Ishikawa (cell line): ENCODE data around the gene BMS1.

ENCODE experiments used
- CEBPB ChIP-seq: IDR thresholded peaks from 2 replicates; pipeline ENCODE4 v1.6.1; 2012
- CREB1 ChIP-seq: IDR thresholded peaks from 2 replicates; pipeline ENCODE4 v1.6.1; 2012; ENCODE audit warnings: low read depth
- EGR1 ChIP-seq: IDR thresholded peaks from 2 replicates; pipeline ENCODE4 v1.6.1; 2012
- EP300 ChIP-seq: IDR thresholded peaks from 2 replicates; pipeline ENCODE4 v1.6.1; 2012; ENCODE audit warnings: borderline replicate concordance
- FOXM1 ChIP-seq: IDR thresholded peaks from 2 replicates; pipeline ENCODE4 v1.6.1; 2012; ENCODE audit warnings: low read depth, borderline replicate concordance
- NFIC ChIP-seq: IDR thresholded peaks from 2 replicates; pipeline ENCODE4 v1.6.1; 2012
- RAD21 ChIP-seq: IDR thresholded peaks from 2 replicates; pipeline ENCODE4 v1.6.1; 2012; ENCODE audit warnings: low read depth
- TAF1 ChIP-seq: IDR thresholded peaks from 2 replicates; pipeline ENCODE4 v1.6.1; 2012; ENCODE audit warnings: low read depth, mild to moderate bottlenecking
- TCF12 ChIP-seq: IDR thresholded peaks from 2 replicates; pipeline ENCODE4 v1.6.1; 2012; ENCODE audit warnings: low read depth
- TEAD4 ChIP-seq: IDR thresholded peaks from 2 replicates; pipeline ENCODE4 v1.6.1; 2012
- YY1 ChIP-seq: IDR thresholded peaks from 2 replicates; pipeline ENCODE4 v1.6.1; 2012; ENCODE audit warnings: low read depth
- ZBTB7A ChIP-seq: IDR thresholded peaks from 2 replicates; pipeline ENCODE4 v1.6.1; 2012; ENCODE audit warnings: low read depth
- TF ChIP-seq, protein P1 (sequence below): IDR thresholded peaks from 2 replicates; pipeline ENCODE4 v1.6.1; 2012; ENCODE audit warnings: low read depth, mild to moderate bottlenecking
- TF ChIP-seq, protein P2 (sequence below): IDR thresholded peaks from 2 replicates; pipeline ENCODE4 v1.6.1; 2012
- TF ChIP-seq, protein P3 (sequence below): IDR thresholded peaks from 2 replicates; pipeline ENCODE4 v1.6.1; 2012

The BMS1 gene

DNA sequence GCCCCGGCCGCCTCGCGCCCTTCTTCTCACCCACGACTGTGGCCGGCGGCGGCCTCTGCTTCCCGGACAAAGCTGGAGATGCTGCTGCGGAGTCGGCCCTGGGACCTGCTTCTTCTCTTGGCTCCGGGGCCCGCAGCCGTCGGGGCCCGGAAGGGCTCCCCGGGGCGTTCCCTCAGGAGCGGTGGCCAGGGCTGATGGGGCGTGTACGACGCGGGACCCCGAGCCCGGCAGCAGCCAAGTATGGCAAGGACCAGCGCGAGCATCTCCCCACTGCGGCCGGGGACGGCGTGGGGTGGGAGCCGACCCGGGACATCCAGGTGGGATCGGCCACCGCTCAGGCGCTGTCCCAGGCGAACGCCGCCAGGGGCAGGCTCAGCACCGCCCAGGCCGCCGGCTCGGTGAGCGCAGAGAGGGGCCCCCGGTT, 27.6 kb upstream of the BMS1 start:
- TF ChIP-seq RAD21 (no peak), TEAD4 (no peak), CEBPB (no peak), TAF1 (no peak), TCF12 (no peak), NFIC (no peak), CREB1 (no peak), EGR1 (no peak), ZBTB7A (no peak), YY1 (no peak), EP300 (no peak), FOXM1 (no peak)
- TF ChIP-seq, protein P1, sequence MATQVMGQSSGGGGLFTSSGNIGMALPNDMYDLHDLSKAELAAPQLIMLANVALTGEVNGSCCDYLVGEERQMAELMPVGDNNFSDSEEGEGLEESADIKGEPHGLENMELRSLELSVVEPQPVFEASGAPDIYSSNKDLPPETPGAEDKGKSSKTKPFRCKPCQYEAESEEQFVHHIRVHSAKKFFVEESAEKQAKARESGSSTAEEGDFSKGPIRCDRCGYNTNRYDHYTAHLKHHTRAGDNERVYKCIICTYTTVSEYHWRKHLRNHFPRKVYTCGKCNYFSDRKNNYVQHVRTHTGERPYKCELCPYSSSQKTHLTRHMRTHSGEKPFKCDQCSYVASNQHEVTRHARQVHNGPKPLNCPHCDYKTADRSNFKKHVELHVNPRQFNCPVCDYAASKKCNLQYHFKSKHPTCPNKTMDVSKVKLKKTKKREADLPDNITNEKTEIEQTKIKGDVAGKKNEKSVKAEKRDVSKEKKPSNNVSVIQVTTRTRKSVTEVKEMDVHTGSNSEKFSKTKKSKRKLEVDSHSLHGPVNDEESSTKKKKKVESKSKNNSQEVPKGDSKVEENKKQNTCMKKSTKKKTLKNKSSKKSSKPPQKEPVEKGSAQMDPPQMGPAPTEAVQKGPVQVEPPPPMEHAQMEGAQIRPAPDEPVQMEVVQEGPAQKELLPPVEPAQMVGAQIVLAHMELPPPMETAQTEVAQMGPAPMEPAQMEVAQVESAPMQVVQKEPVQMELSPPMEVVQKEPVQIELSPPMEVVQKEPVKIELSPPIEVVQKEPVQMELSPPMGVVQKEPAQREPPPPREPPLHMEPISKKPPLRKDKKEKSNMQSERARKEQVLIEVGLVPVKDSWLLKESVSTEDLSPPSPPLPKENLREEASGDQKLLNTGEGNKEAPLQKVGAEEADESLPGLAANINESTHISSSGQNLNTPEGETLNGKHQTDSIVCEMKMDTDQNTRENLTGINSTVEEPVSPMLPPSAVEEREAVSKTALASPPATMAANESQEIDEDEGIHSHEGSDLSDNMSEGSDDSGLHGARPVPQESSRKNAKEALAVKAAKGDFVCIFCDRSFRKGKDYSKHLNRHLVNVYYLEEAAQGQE, result no peak
- TF ChIP-seq, protein P2, sequence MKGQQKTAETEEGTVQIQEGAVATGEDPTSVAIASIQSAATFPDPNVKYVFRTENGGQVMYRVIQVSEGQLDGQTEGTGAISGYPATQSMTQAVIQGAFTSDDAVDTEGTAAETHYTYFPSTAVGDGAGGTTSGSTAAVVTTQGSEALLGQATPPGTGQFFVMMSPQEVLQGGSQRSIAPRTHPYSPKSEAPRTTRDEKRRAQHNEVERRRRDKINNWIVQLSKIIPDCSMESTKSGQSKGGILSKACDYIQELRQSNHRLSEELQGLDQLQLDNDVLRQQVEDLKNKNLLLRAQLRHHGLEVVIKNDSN, result no peak
- TF ChIP-seq, protein P3, sequence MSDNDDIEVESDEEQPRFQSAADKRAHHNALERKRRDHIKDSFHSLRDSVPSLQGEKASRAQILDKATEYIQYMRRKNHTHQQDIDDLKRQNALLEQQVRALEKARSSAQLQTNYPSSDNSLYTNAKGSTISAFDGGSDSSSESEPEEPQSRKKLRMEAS, result no peak

DNA sequence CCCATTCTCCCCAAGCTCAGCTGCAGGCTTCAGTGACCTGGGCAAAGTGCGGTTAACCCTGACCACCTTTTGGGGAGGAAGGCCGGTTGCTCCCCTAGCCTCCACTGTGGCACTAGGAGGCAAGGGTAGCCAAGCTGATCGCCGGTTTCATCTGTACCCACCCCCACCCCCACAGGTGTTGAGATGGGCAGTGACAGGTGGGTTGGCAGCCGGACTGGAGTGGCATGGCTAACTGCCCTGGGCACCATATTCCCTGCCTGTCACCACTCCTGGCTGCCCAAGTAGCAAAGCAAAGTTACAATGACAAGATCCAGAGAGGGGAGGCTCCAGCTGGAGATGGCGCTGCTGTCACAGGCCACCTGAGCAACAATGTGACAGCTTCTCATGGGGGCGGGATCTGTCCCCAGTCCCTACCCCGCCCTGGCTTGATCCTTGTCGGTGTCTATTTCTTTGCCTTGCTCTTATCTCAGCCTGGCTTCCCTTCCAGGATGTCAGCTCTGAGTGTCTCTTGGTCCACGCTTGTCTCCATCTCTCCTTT, 27.0 kb upstream of the BMS1 start:
- TF ChIP-seq TEAD4 (no peak), CEBPB (no peak), EGR1 (no peak), CREB1 (no peak), FOXM1 (no peak), RAD21 (no peak), ZBTB7A (no peak), TAF1 (no peak), YY1 (no peak), EP300 (no peak)
- TF ChIP-seq, protein P3, result no peak
- TF ChIP-seq, protein P2, result no peak
- TF ChIP-seq, protein P1, result no peak

DNA sequence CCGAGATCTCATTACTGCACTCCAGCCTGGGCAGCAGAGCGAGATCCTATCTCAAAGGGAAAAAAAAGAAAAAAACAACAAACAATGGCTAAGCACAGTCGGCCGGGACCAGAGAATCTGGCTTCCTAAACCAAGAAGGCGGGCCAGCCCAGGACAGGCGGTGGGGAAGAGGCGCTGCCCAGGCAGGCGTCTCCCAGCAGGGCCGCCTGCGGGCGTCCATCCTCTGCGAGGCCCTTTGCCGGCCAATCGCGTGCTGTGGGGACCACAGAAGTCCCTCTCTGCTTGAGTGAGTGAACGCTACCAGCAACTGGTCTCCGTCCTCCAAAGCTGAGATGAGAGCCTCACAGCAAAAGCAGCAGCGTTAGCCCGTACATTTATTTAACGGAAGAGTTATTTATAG, 14.7 kb upstream of the BMS1 start:
- TF ChIP-seq EGR1, result no peak
- TF ChIP-seq TEAD4, result no peak

- no peak for TF ChIP-seq TEAD4
- no peak for TF ChIP-seq RAD21
- TF ChIP-seq, protein P1, result no peak
- TF ChIP-seq, protein P3, result no peak
- no peak for TF ChIP-seq EP300
- no peak for TF ChIP-seq CREB1
- TF ChIP-seq TAF1, result no peak
- no peak for TF ChIP-seq FOXM1
- no peak for TF ChIP-seq NFIC
- no peak for TF ChIP-seq YY1
- TF ChIP-seq ZBTB7A, result no peak
- TF ChIP-seq TCF12, result no peak
- TF ChIP-seq, protein P2, result no peak
- TF ChIP-seq CEBPB, result no peak
- no peak for TF ChIP-seq EGR1
These were observed 13.9 kb upstream of the BMS1 start for GRCh38 chr10:42768581-42769152.
